GM12892 (cell line): ENCODE data around the gene AVL9.

Experiments used
- POLR2A ChIP-seq: IDR thresholded peaks from 2 replicates; pipeline ENCODE4 v1.6.1; 2011; ENCODE audit warnings: low read depth, low read length, control low read depth
- POLR2AphosphoS5 ChIP-seq: IDR thresholded peaks from 2 replicates; pipeline ENCODE4 v1.6.1; 2011; ENCODE audit warnings: low read depth, low read length, control low read depth
- TAF1 ChIP-seq: IDR thresholded peaks from 2 replicates; pipeline ENCODE4 v1.6.1; 2011; ENCODE audit warnings: low read depth, mild to moderate bottlenecking, control low read depth, low read length, borderline replicate concordance

GRCh38 chr7:32501522-32501921 lies 6.2 kb downstream of the AVL9 start:
- no peak for TF ChIP-seq POLR2AphosphoS5
- TF ChIP-seq TAF1: no peak
- TF ChIP-seq POLR2A: no peak
